K562 (cell line): Measurements from ENCODE around the gene ZNF420.
A peak's percentile ranks its signal among the peaks of the same experiment; 100 is the strongest.

ENCODE experiments used
- EGR1 ChIP-seq: fragments of 450-650 bp; conservative IDR thresholded peaks from 2 replicates; pipeline ENCODE4 v1.6.1; 2017; ENCODE audit warnings: mild to moderate bottlenecking
- EP300 ChIP-seq: IDR thresholded peaks from 2 replicates; pipeline ENCODE4 v1.6.1; 2012; ENCODE audit warnings: low read length, improper control_type of control experiment
- ETV6 ChIP-seq, 3 experiments: fragments of 150-350 bp in 1 of 3; sonication (generic) in 1 of 3; formaldehyde crosslinking in 1 of 3; IDR thresholded peaks; 2 replicates each; pipeline versions ENCODE4 v1.6.1 to v1.8.0; 2014 to 2022; ENCODE audit warnings: borderline replicate concordance in 2 of 3, low read depth in 2 of 3, antibody characterized with exemption in 1 of 3, low read length in 1 of 3, mild to moderate bottlenecking in 1 of 3, missing genetic modification reagents in 1 of 3
- FOXA1 ChIP-seq: fragments of 450-650 bp; IDR thresholded peaks from 2 replicates; pipeline ENCODE4 v1.6.1; 2016; ENCODE audit warnings: mild to moderate bottlenecking, borderline replicate concordance
- PATZ1 ChIP-seq: fragments of 250-450 bp; sonication (Bioruptor Pico); IDR thresholded peaks from 2 replicates; pipeline ENCODE4 v1.5.0; 2020; ENCODE audit warnings: mild to moderate bottlenecking, borderline replicate concordance
- POLR2G ChIP-seq: fragments of 200-400 bp; formaldehyde crosslinking; IDR thresholded peaks from 2 replicates; pipeline ENCODE4 v1.6.1; 2017; ENCODE audit warnings: low read depth, mild to moderate bottlenecking, antibody characterized with exemption, low read length, moderate library complexity
- POLR3A ChIP-seq: IDR thresholded peaks from 2 replicates; pipeline ENCODE4 v1.6.1; 2011; ENCODE audit warnings: borderline replicate concordance, mild to moderate bottlenecking, moderate library complexity; ENCODE audit not compliant: insufficient read length, insufficient read depth; ENCODE audit errors: extremely low read depth
- RAD51 ChIP-seq: fragments of 450-650 bp; IDR thresholded peaks from 2 replicates; pipeline ENCODE4 v1.7.1; 2016; ENCODE audit warnings: low read depth, mild to moderate bottlenecking, borderline replicate concordance
- RCOR1 ChIP-seq, 2 experiments: IDR thresholded peaks; 2 replicates each; pipeline ENCODE4 v1.6.1; 2012; ENCODE audit warnings: low read depth in 2 of 2, low read length in 2 of 2, borderline replicate concordance in 1 of 2, improper control_type of control experiment in 1 of 2
- SP1 ChIP-seq: sonication (generic); formaldehyde crosslinking; IDR thresholded peaks from 2 replicates; pipeline ENCODE4 v1.8.1; 2022; ENCODE audit warnings: mild to moderate bottlenecking, missing genetic modification reagents
- ZNF263 ChIP-seq: sonication (generic); formaldehyde crosslinking; IDR thresholded peaks from 2 replicates; pipeline ENCODE4 v1.8.0; 2022; ENCODE audit warnings: mild to moderate bottlenecking, missing genetic modification reagents, borderline replicate concordance
- ZNF766 ChIP-seq: fragments of 200-800 bp; sonication (Bioruptor generic); conservative IDR thresholded peaks from 2 replicates; pipeline ENCODE4 v1.6.1; 2016; ENCODE audit warnings: missing genetic modification characterization, missing compliant biosample characterization
- TF ChIP-seq, protein P1 (sequence below), 3 experiments: IDR thresholded peaks in 2 of 3; conservative IDR thresholded peaks in 1 of 3; 2 replicates each; pipeline ENCODE4 v1.5.1; 2011 to 2012; ENCODE audit warnings: low read length in 3 of 3, mild to moderate bottlenecking in 3 of 3, control low read depth in 2 of 3, improper control_type of control experiment in 1 of 3, inconsistent platforms in 1 of 3, low read depth in 1 of 3, mixed read lengths in 1 of 3, moderate library complexity in 1 of 3; ENCODE audit not compliant: insufficient read depth in 2 of 3
- TF ChIP-seq, protein P2 (sequence below): sonication (generic); formaldehyde crosslinking; IDR thresholded peaks from 2 replicates; pipeline ENCODE4 v1.9.0; 2022; ENCODE audit warnings: mild to moderate bottlenecking, missing genetic modification reagents

- TF ChIP-seq ZNF766 (peak; percentile 79; the same call in 1 of the 2 replicates), FOXA1 (no peak), ZNF263 (CRISPR knock-in tag) (no peak), EGR1 (peak; percentile 43), ETV6 (IDR thresholded peaks at IDR 0.05; ENCODE audit: borderline replicate concordance in 1 of 2, low read depth in 2 of 2, low read length in 1 of 2) (no peak), ETV6 (CRISPR knock-in tag; IDR thresholded peaks at IDR 0.05; ENCODE audit: borderline replicate concordance) (no peak), PATZ1 (CRISPR knock-in tag) (no peak), POLR3A (no peak), RCOR1 (IDR thresholded peaks at IDR 0.05; ENCODE audit: borderline replicate concordance in 1 of 2, low read depth in 2 of 2, low read length in 2 of 2) (peak in 1 of 2 experiments; percentile 53; a peak in 1 of 4 replicates), RAD51 (no peak), POLR2G (peak; percentile 85), SP1 (no peak), EP300 (no peak)
- TF ChIP-seq, protein P1, sequence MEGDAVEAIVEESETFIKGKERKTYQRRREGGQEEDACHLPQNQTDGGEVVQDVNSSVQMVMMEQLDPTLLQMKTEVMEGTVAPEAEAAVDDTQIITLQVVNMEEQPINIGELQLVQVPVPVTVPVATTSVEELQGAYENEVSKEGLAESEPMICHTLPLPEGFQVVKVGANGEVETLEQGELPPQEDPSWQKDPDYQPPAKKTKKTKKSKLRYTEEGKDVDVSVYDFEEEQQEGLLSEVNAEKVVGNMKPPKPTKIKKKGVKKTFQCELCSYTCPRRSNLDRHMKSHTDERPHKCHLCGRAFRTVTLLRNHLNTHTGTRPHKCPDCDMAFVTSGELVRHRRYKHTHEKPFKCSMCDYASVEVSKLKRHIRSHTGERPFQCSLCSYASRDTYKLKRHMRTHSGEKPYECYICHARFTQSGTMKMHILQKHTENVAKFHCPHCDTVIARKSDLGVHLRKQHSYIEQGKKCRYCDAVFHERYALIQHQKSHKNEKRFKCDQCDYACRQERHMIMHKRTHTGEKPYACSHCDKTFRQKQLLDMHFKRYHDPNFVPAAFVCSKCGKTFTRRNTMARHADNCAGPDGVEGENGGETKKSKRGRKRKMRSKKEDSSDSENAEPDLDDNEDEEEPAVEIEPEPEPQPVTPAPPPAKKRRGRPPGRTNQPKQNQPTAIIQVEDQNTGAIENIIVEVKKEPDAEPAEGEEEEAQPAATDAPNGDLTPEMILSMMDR (IDR thresholded peaks at IDR 0.05 in 2 of 3, conservative IDR thresholded peaks at IDR 0.05 in 1 of 3; ENCODE audit: insufficient read depth in 2 of 3, low read depth in 1 of 3, low read length in 3 of 3): no peak
- TF ChIP-seq, protein P2, sequence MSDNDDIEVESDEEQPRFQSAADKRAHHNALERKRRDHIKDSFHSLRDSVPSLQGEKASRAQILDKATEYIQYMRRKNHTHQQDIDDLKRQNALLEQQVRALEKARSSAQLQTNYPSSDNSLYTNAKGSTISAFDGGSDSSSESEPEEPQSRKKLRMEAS (CRISPR knock-in tag): no peak
Observed at GRCh38 chr19:37077934-37078716, at the start of gene ZNF420.
